A549 (cell line): Measurements from ENCODE around the gene NUDT14. TPM values are rescaled to one million over a fixed set of nuclear protein-coding genes. Genes with fewer than 3 reads are reported as not detected.

ENCODE experiments used
- ATAC-seq, 2 experiments: fragments of 200-7000 bp in 1 of 2; fragments of >200 bp in 1 of 2; cut with Nextera tagmentation in 1 of 2; cut with Tn5 transposase in 1 of 2; 3 replicates each; pipeline versions ENCODE4 v1.8.0 to v1.9.1; 2018 to 2020; ENCODE audit warnings: mild to moderate bottlenecking in 1 of 2, moderate library complexity in 1 of 2
- CTCF ChIA-PET: fragments of 300-600 bp; sonication (Branson Sonifier 250); formaldehyde crosslinking; extraction: SDS; loops from one replicate; lab custom pipeline; 2021; ENCODE audit warnings: antibody characterized with exemption, inconsistent platforms; lab: Yijun Ruan, JAX
- POLR2A ChIA-PET: fragments of 350-600 bp; formaldehyde crosslinking; extraction: SDS; loops from one replicate; lab custom pipeline; 2021; ENCODE audit warnings: antibody characterized with exemption, inconsistent platforms; lab: Yijun Ruan, JAX
- DNase-seq, 2 experiments: peaks; one replicate each; pipeline versions ENCODE4 v3.0.0 to v3.0.0-alpha.2; 2011 to 2016; ENCODE audit warnings: low read depth in 1 of 2, low spot score in 1 of 2
- FAIRE-seq: peaks from 2 replicates; lab custom pipeline; 2011; peaks lifted over from hg19 to GRCh38; lab: Jason Lieb, UNC
- H3K27ac ChIP-seq, 2 experiments: fragments of >200 bp; sonication (Bioruptor Twin); formaldehyde crosslinking; 3 replicates each; pipeline ENCODE4 v1.5.1; 2016 to 2017
- H3K4me1 ChIP-seq: fragments of >200 bp; sonication (Bioruptor Twin); formaldehyde crosslinking; 3 replicates; pipeline ENCODE4 v1.6.1; 2016
- H3K4me2 ChIP-seq: fragments of >200 bp; sonication (Bioruptor Twin); formaldehyde crosslinking; 3 replicates; pipeline ENCODE4 v1.6.1; 2016
- H3K4me3 ChIP-seq: fragments of >200 bp; sonication (Bioruptor Twin); formaldehyde crosslinking; 3 replicates; pipeline ENCODE4 v1.5.1; 2016
- H3K9me3 ChIP-seq: fragments of >200 bp; sonication (Bioruptor Twin); formaldehyde crosslinking; 3 replicates; pipeline ENCODE4 v1.6.1; 2016
- ATOH8 ChIP-seq: fragments of 250-450 bp; sonication (Bioruptor Pico); IDR thresholded peaks from 2 replicates; pipeline ENCODE4 v1.5.0; 2020; ENCODE audit warnings: low read depth, mild to moderate bottlenecking, moderate library complexity
- BHLHE40 ChIP-seq: IDR thresholded peaks from 2 replicates; pipeline ENCODE4 v1.6.1; 2012; ENCODE audit warnings: low read depth, low read length, inconsistent platforms
- CBX8 ChIP-seq: fragments of 200-600 bp; sonication (generic); IDR thresholded peaks from 2 replicates; pipeline ENCODE4 v1.6.1; 2016
- CHD4 ChIP-seq: fragments of 200-600 bp; sonication (generic); IDR thresholded peaks from 2 replicates; pipeline ENCODE4 v1.6.1; 2016; ENCODE audit warnings: antibody characterized with exemption, mild to moderate bottlenecking, borderline replicate concordance
- E2F6 ChIP-seq: IDR thresholded peaks from 2 replicates; pipeline ENCODE4 v1.6.1; 2012; ENCODE audit warnings: low read depth, borderline replicate concordance
- EHF ChIP-seq: fragments of 250-450 bp; sonication (Bioruptor Pico); IDR thresholded peaks from 2 replicates; pipeline ENCODE4 v1.5.0; 2020; ENCODE audit warnings: mild to moderate bottlenecking
- FOSB ChIP-seq: fragments of 250-450 bp; sonication (Bioruptor Pico); IDR thresholded peaks from 2 replicates; pipeline ENCODE4 v1.5.0; 2020; ENCODE audit warnings: mild to moderate bottlenecking, moderate library complexity
- FOSL2 ChIP-seq, 2 experiments: fragments of 450-650 bp in 1 of 2; fragments of >200 bp in 1 of 2; sonication (Bioruptor Twin) in 1 of 2; formaldehyde crosslinking; IDR thresholded peaks; 2 replicates each; pipeline versions ENCODE4 v1.5.0 to v1.6.1; 2016 to 2020; ENCODE audit warnings: mild to moderate bottlenecking in 1 of 2, moderate library complexity in 1 of 2
- HDAC2 ChIP-seq: fragments of 200-600 bp; sonication (generic); IDR thresholded peaks from 2 replicates; pipeline ENCODE4 v1.6.1; 2016
- HOXA7 ChIP-seq: fragments of 250-450 bp; sonication (Bioruptor Pico); IDR thresholded peaks from 2 replicates; pipeline ENCODE4 v1.5.0; 2020; ENCODE audit warnings: mild to moderate bottlenecking, moderate library complexity
- JUNB ChIP-seq: fragments of >200 bp; sonication (Bioruptor Twin); formaldehyde crosslinking; IDR thresholded peaks from 2 replicates; pipeline ENCODE4 v1.6.1; 2016
- KDM1A ChIP-seq: fragments of 200-600 bp; sonication (generic); IDR thresholded peaks from 2 replicates; pipeline ENCODE4 v1.6.1; 2016; ENCODE audit warnings: low read depth, mild to moderate bottlenecking
- KDM5A ChIP-seq: fragments of 200-600 bp; sonication (generic); IDR thresholded peaks from 2 replicates; pipeline ENCODE4 v1.6.1; 2016; ENCODE audit warnings: antibody characterized with exemption, mild to moderate bottlenecking
- MAFK ChIP-seq: fragments of 450-650 bp; IDR thresholded peaks from 2 replicates; pipeline ENCODE4 v1.6.1; 2014; ENCODE audit not compliant: partially characterized antibody
- MAZ ChIP-seq: fragments of 150-350 bp; IDR thresholded peaks from 2 replicates; pipeline ENCODE4 v1.6.1; 2014; ENCODE audit warnings: antibody characterized with exemption, low read depth, low read length, borderline replicate concordance
- MYC ChIP-seq: IDR thresholded peaks from 2 replicates; pipeline ENCODE4 v1.6.1; 2012; ENCODE audit warnings: mild to moderate bottlenecking, inconsistent platforms, low read length, improper control_type of control experiment, borderline replicate concordance
- NFE2L2 ChIP-seq: fragments of 150-350 bp; conservative IDR thresholded peaks from 2 replicates; pipeline ENCODE4 v1.6.1; 2014; ENCODE audit warnings: low read length
- PHF8 ChIP-seq: fragments of 200-600 bp; sonication (generic); IDR thresholded peaks from 2 replicates; pipeline ENCODE4 v1.6.1; 2016; ENCODE audit warnings: low read depth, mild to moderate bottlenecking, antibody characterized with exemption, moderate library complexity, borderline replicate concordance
- RAD21 ChIP-seq, 2 experiments: fragments of >200 bp in 1 of 2; sonication (Bioruptor Twin) in 1 of 2; formaldehyde crosslinking in 1 of 2; IDR thresholded peaks in 1 of 2; conservative IDR thresholded peaks in 1 of 2; 2 replicates in 1 of 2; 3 replicates in 1 of 2; pipeline ENCODE4 v1.6.1; 2012 to 2018; ENCODE audit warnings: inconsistent platforms in 1 of 2
- REST ChIP-seq: fragments of 200-600 bp; sonication (generic); IDR thresholded peaks from 2 replicates; pipeline ENCODE4 v1.6.1; 2016; ENCODE audit warnings: antibody characterized with exemption, mild to moderate bottlenecking, moderate library complexity
- SMC3 ChIP-seq: fragments of >200 bp; sonication (Bioruptor Twin); formaldehyde crosslinking; IDR thresholded peaks from 3 replicates; pipeline ENCODE4 v1.6.1; 2018; ENCODE audit warnings: inconsistent platforms
- SREBF2 ChIP-seq: fragments of 450-650 bp; IDR thresholded peaks from 2 replicates; pipeline ENCODE4 v1.6.1; 2014; ENCODE audit warnings: mild to moderate bottlenecking, moderate library complexity
- TFCP2L1 ChIP-seq: fragments of 250-450 bp; sonication (Bioruptor Pico); IDR thresholded peaks from 2 replicates; pipeline ENCODE4 v1.5.0; 2021; ENCODE audit warnings: mild to moderate bottlenecking
- USF2 ChIP-seq: fragments of 450-650 bp; IDR thresholded peaks from 2 replicates; pipeline ENCODE4 v1.6.1; 2014; ENCODE audit warnings: antibody characterized with exemption
- ZFP36 ChIP-seq: fragments of 450-650 bp; IDR thresholded peaks from 2 replicates; pipeline ENCODE4 v1.6.1; 2014; ENCODE audit warnings: borderline replicate concordance; ENCODE audit not compliant: partially characterized antibody
- whole genome bisulfite sequencing: methylation state at CpG from one replicate; pipeline ENCODE4 v1.1.6; 2017; ENCODE audit errors: missing lambda C conversion rate; 5-methylcytosine and 5-hydroxymethylcytosine counted together
- polyA plus RNA-seq, 4 experiments: library from polyadenylated mRNA; depleted of rRNA in 3 of 4; stranded (reverse); fragments of >200 nt; fragmentation: RNase III in 1 of 4; extraction: RNeasy Plus Mini Kit Qiagen cat#74134 plus additional on column Dnase treatment in 1 of 4; gene quantifications; 2 replicates in 3 of 4; 3 replicates in 1 of 4; pipeline ENCODE4 v1.2.3, GENCODE V29; 2011 to 2017

The NUDT14 gene
- polyA plus RNA-seq, 2 of the 4 experiments (the other 2 are of a cell fraction): 12.6 to 30.7 TPM

- TF ChIP-seq MYC (no peak), SMC3 (0 out of 3 replicates have a peak, but pooled peaks have one; percentile 13), EHF (CRISPR knock-in tag) (no peak), JUNB (no peak), RAD21 (conservative IDR thresholded peaks at IDR 0.05 in 1 of 2, IDR thresholded peaks at IDR 0.05 in 1 of 2) (peak in 1 of 2 experiments; percentile 37; a peak in 2 of 5 replicates), ATOH8 (CRISPR knock-in tag) (no peak), FOSB (CRISPR knock-in tag) (no peak), USF2 (no peak), CHD4 (no peak), BHLHE40 (no peak), MAFK (no peak), KDM1A (no peak), HOXA7 (CRISPR knock-in tag) (no peak)
- no peak overlapping the region for H3K4me2 ChIP-seq
- no peak overlapping the region for H3K27ac ChIP-seq
- no peak for FAIRE-seq
- ChIA-PET CTCF (interaction anchor here (1.7 to 3.0 kb wide), 2 partner anchors 11 to 17 kb away, joined by 5 to 12 read pairs; no protein-coding TSS in a partner anchor), POLR2A (no interaction called here)
- peak in 1 of 2 experiments; percentile 39; a peak in 3 of 6 replicates for ATAC-seq
- H3K9me3 ChIP-seq: peaks cover 14% of the 10 kb centered on the region
- peaks cover 4% of the 10 kb centered on the region for H3K4me1 ChIP-seq
- peak in 1 of 2 experiments; percentile 53 for DNase-seq
- WGBS: 32% methylated on average over 14 of the region's 14 CpGs
- no peak overlapping the region for H3K4me3 ChIP-seq
Measured at GRCh38 chr14:105187935-105188524, 6.9 kb upstream of the NUDT14 start.

- CTCF ChIA-PET: interaction anchor here (1.7 kb wide), 1 partner anchor 17 kb away, joined by 5 read pairs; no protein-coding TSS in a partner anchor
- Histone ChIP-seq H3K27ac (no peak overlapping the region), H3K9me3 (peaks cover 14% of the 10 kb centered on the region), H3K4me1 (no peaks in the 10 kb centered on the region), H3K4me2 (no peak overlapping the region), H3K4me3 (no peak overlapping the region)
- POLR2A ChIA-PET: no interaction called here
- WGBS: 28% methylated on average over 3 of the region's 4 CpGs
- no peak for TF ChIP-seq ZFP36
- no peak for TF ChIP-seq KDM1A
- TF ChIP-seq EHF (CRISPR knock-in tag): no peak
- no peak for TF ChIP-seq HOXA7 (CRISPR knock-in tag)
- no peak for TF ChIP-seq CBX8
- no peak for TF ChIP-seq ATOH8 (CRISPR knock-in tag)
- ATAC-seq (peak in 1 of 2 experiments; percentile 24; a peak in 1 of 6 replicates), FAIRE-seq (no peak), DNase-seq (no peak)
Measured at GRCh38 chr14:105187116-105187515, 6.0 kb upstream of the NUDT14 start.

- POLR2A ChIA-PET: no interaction called here
- Histone ChIP-seq H3K9me3 (peaks cover 14% of the 10 kb centered on the region), H3K4me3 (no peak overlapping the region), H3K4me1 (peaks cover 5% of the 10 kb centered on the region; the same call in 1 of the 3 replicates), H3K27ac (no peak overlapping the region), H3K4me2 (no peak overlapping the region)
- CTCF ChIA-PET: interaction anchor here (0.7 kb wide), 1 partner anchor 248 kb away, joined by 4 read pairs; no protein-coding TSS in a partner anchor
- DNase-seq (no peak), FAIRE-seq (no peak), ATAC-seq (no peak)
- WGBS: 26% methylated on average over 2 of the region's 4 CpGs
- no peak for TF ChIP-seq KDM1A
- TF ChIP-seq ZFP36: no peak
- TF ChIP-seq EHF (CRISPR knock-in tag): no peak
- TF ChIP-seq CBX8: no peak
- TF ChIP-seq REST: no peak
- TF ChIP-seq FOSL2 (IDR thresholded peaks at IDR 0.05): no peak
- no peak for TF ChIP-seq FOSL2 (CRISPR knock-in tag; IDR thresholded peaks at IDR 0.05)
- TF ChIP-seq MAZ: no peak
- no peak for TF ChIP-seq CHD4
- TF ChIP-seq E2F6: no peak
- TF ChIP-seq SREBF2: no peak
- TF ChIP-seq TFCP2L1 (CRISPR knock-in tag): no peak
- TF ChIP-seq NFE2L2: no peak
- TF ChIP-seq HDAC2: no peak
- no peak for TF ChIP-seq BHLHE40
- TF ChIP-seq PHF8: no peak
- no peak for TF ChIP-seq KDM5A
Measured at GRCh38 chr14:105185973-105186372, 4.9 kb upstream of the NUDT14 start.
